Measurements from ENCODE around the gene RNF213.

The RNF213 gene

GRCh38 chr17:80347536-80347935 lies 86.9 kb downstream of the RNF213 start:
- no peak for DNase-seq (ENCODE audit: low read depth in 4 of 4, low spot score in 1 of 4)

- no peak for DNase-seq (ENCODE audit: low read depth in 4 of 4, low spot score in 1 of 4)
Observed at GRCh38 chr17:80347948-80348351, 87.3 kb downstream of the RNF213 start.

- DNase-seq (ENCODE audit: low read depth in 4 of 4, low spot score in 1 of 4) = no peak
Observed at GRCh38 chr17:80348551-80349150, 88.0 kb downstream of the RNF213 start.

- no peak for DNase-seq (ENCODE audit: low read depth in 4 of 4, low spot score in 1 of 4)
Observed at GRCh38 chr17:80349151-80349651, 88.5 kb downstream of the RNF213 start.

GRCh38 chr17:80349751-80350150 lies 89.1 kb downstream of the RNF213 start:
- no peak for DNase-seq (ENCODE audit: low read depth in 4 of 4, low spot score in 1 of 4)

GRCh38 chr17:80352216-80352895 lies 91.7 kb downstream of the RNF213 start:
- no peak for DNase-seq (ENCODE audit: low read depth in 4 of 4, low spot score in 1 of 4)

GRCh38 chr17:80352991-80353665 lies 92.5 kb downstream of the RNF213 start:
- DNase-seq (ENCODE audit: low read depth in 4 of 4, low spot score in 1 of 4) = no peak

GRCh38 chr17:80353718-80354275 lies 93.1 kb downstream of the RNF213 start:
- DNase-seq (ENCODE audit: low read depth in 4 of 4, low spot score in 1 of 4) = no peak

GRCh38 chr17:80354336-80354735 lies 93.7 kb downstream of the RNF213 start:
- DNase-seq (ENCODE audit: low read depth in 4 of 4, low spot score in 1 of 4) = no peak

- DNase-seq (ENCODE audit: low read depth in 4 of 4, low spot score in 1 of 4) = no peak
Observed at GRCh38 chr17:80356231-80356856, 95.7 kb downstream of the RNF213 start.

GRCh38 chr17:80358131-80358530 lies 97.5 kb downstream of the RNF213 start:
- DNase-seq (ENCODE audit: low read depth in 4 of 4, low spot score in 1 of 4) = no peak

- DNase-seq (ENCODE audit: low read depth in 4 of 4, low spot score in 1 of 4) = no peak
Observed at GRCh38 chr17:80358861-80359260, 98.2 kb downstream of the RNF213 start.

GRCh38 chr17:80359422-80360110 lies 98.9 kb downstream of the RNF213 start:
- DNase-seq (ENCODE audit: low read depth in 4 of 4, low spot score in 1 of 4) = no peak

- DNase-seq (ENCODE audit: low read depth in 4 of 4, low spot score in 1 of 4) = no peak
Observed at GRCh38 chr17:80360396-80360795, 99.7 kb downstream of the RNF213 start.

- DNase-seq (ENCODE audit: low read depth in 4 of 4, low spot score in 1 of 4) = no peak
Observed at GRCh38 chr17:80361495-80362220, 101.0 kb downstream of the RNF213 start.

GRCh38 chr17:80362428-80363119 lies 101.9 kb downstream of the RNF213 start:
- no peak for DNase-seq (ENCODE audit: low read depth in 4 of 4, low spot score in 1 of 4)

GRCh38 chr17:80363120-80363515 lies 102.5 kb downstream of the RNF213 start:
- DNase-seq (ENCODE audit: low read depth in 4 of 4, low spot score in 1 of 4) = no peak

- no peak for DNase-seq (ENCODE audit: low read depth in 4 of 4, low spot score in 1 of 4)
Observed at GRCh38 chr17:80363518-80364090, 103.0 kb downstream of the RNF213 start.

GRCh38 chr17:80364091-80364691 lies 103.5 kb downstream of the RNF213 start:
- DNase-seq (ENCODE audit: low read depth in 4 of 4, low spot score in 1 of 4) = no peak

All from stimulated activated CD4-positive, alpha-beta T cell treated with anti-CD3 and anti-CD28 coated beads, Interleukin-1b, Interleukin-23, amount 100 ng/mL, for 24 hours (primary cell).